ENCODE measurements around the gene SLC11A2. TPM values are rescaled to one million over a fixed set of nuclear protein-coding genes. Genes with fewer than 3 reads are reported as not detected.

SLC11A2 gene
- total RNA-seq, 2 donors from 2014 or later = 61.6 to 82.3 TPM

DNA sequence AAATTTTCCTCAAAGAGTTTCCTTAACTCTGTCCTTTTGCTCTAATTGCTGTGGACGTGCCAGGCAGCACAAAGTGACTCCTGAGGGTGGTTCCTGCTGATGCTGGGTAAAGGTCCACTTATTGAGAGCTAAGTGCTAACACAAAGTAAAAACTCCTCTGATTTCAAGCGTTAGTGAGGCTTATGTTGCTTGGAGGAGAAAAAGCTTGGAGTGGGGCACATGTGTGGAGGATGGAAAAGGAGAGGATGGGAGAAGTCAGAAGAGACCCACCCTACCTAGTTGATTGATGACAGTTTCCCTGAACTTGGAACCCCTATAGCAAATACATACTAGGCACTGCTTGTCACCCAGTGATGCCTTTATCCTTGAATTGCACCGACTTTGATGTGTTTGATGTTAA, 10.1 kb upstream of the SLC11A2 start:
- Histone ChIP-seq H3K9me3 (no peaks in the 10 kb centered on the region), H3K4me3 (no peak overlapping the region), H3K27ac (no peak overlapping the region), H3K4me1 (ENCODE audit: control insufficient read depth in 1 of 2, low read depth in 2 of 2) (no peaks in the 10 kb centered on the region), H3K36me3 (no peaks in the 10 kb centered on the region), H3K27me3 (replicated peaks; ENCODE audit: insufficient read depth) (no peaks in the 10 kb centered on the region)
- no peak for DNase-seq (ENCODE audit: low spot score)
- ATAC-seq (ENCODE audit: insufficient number of reproducible peaks, low FRiP score, low read depth) = no peak
- TF ChIP-seq, protein P1, sequence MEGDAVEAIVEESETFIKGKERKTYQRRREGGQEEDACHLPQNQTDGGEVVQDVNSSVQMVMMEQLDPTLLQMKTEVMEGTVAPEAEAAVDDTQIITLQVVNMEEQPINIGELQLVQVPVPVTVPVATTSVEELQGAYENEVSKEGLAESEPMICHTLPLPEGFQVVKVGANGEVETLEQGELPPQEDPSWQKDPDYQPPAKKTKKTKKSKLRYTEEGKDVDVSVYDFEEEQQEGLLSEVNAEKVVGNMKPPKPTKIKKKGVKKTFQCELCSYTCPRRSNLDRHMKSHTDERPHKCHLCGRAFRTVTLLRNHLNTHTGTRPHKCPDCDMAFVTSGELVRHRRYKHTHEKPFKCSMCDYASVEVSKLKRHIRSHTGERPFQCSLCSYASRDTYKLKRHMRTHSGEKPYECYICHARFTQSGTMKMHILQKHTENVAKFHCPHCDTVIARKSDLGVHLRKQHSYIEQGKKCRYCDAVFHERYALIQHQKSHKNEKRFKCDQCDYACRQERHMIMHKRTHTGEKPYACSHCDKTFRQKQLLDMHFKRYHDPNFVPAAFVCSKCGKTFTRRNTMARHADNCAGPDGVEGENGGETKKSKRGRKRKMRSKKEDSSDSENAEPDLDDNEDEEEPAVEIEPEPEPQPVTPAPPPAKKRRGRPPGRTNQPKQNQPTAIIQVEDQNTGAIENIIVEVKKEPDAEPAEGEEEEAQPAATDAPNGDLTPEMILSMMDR (IDR thresholded peaks at IDR 0.05) = no peak

DNA sequence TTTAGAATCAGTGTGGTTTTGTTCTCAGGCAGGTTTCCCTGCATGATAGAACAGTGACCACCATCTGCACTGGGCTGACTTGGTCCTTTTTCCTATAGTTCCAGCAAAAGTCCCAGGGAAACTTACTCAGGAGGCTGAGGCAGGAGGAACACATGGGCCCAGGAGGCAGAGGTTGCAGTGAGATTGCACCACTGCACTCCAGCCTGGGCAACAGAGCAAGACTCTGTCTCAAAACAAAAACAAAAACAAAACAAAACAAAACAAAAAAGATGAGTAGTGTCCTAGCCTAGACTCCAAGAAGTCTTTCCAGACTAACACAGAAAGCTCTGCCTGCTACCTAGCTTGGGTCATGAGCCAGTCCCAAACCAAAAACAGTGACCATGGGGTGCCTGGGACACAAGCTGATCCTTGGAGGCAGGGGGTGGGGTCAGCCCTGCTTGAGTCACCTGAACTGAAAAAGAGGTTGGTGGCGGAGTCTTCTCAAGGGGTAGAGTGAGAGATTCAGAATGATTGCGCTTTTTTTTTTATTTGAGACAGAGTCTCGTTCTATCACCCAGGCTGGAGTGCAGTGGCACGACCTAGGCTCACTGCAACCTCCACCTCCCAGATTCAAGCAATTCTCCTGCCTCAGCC, 7.4 kb upstream of the SLC11A2 start:
- H3K27me3 ChIP-seq (replicated peaks; ENCODE audit: insufficient read depth) = no peaks in the 10 kb centered on the region
- no peak overlapping the region for H3K27ac ChIP-seq
- no peak for ATAC-seq (ENCODE audit: insufficient number of reproducible peaks, low FRiP score, low read depth)
- no peaks in the 10 kb centered on the region for H3K4me1 ChIP-seq (ENCODE audit: control insufficient read depth in 1 of 2, low read depth in 2 of 2)
- no peak overlapping the region for H3K4me3 ChIP-seq
- no peaks in the 10 kb centered on the region for H3K36me3 ChIP-seq
- no peaks in the 10 kb centered on the region for H3K9me3 ChIP-seq
- TF ChIP-seq, protein P1 (IDR thresholded peaks at IDR 0.05) = no peak
- DNase-seq (ENCODE audit: low spot score) = no peak

DNA sequence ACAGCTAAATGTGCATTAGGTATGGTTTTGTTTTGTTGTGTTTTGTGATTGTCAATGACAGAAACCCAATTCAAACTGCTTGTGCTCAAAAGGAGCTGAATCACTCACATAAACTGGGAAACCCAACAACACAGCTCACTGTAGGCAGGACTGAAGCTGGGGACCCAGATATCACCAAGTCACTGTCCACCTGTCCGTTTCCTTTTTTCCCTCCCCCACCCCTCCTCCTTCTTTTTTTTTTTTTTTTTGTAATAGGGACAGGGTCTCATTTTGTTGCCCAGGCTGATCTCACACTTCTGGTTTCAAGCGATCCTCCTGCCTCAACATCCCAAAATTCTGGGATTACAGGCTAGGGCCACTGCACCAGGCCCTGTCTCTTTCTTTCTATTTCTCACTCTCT, 6.9 kb upstream of the SLC11A2 start:
- TF ChIP-seq, protein P1 (IDR thresholded peaks at IDR 0.05) = no peak
- ATAC-seq (ENCODE audit: insufficient number of reproducible peaks, low FRiP score, low read depth) (no peak), DNase-seq (ENCODE audit: low spot score) (no peak)
- no peaks in the 10 kb centered on the region for H3K27me3 ChIP-seq (replicated peaks; ENCODE audit: insufficient read depth)
- H3K9me3 ChIP-seq = no peaks in the 10 kb centered on the region
- H3K36me3 ChIP-seq = no peaks in the 10 kb centered on the region
- no peak overlapping the region for H3K4me3 ChIP-seq
- no peaks in the 10 kb centered on the region for H3K4me1 ChIP-seq (ENCODE audit: control insufficient read depth in 1 of 2, low read depth in 2 of 2)
- H3K27ac ChIP-seq = no peak overlapping the region

DNA sequence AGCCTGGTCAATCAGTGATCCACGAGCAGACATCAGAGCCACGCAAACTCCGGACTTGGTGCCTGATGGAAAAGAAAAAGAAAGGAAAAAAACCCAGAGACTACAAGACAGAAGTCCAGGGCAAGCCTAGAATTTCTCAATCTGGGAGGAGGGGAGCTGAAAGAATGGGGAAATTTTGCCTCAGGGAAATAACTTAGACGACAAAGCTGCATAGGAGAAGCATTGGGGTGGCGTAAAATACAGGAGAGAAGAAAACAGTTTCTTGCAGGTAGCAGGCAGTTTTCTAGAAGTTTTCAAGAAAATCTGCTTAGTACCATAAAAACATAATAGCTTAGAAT, 2.6 kb upstream of the SLC11A2 start:
- Histone ChIP-seq H3K27me3 (replicated peaks; ENCODE audit: insufficient read depth) (no peaks in the 10 kb centered on the region), H3K36me3 (no peaks in the 10 kb centered on the region), H3K9me3 (no peaks in the 10 kb centered on the region), H3K4me1 (ENCODE audit: control insufficient read depth in 1 of 2, low read depth in 2 of 2) (peaks cover 5% of the 10 kb centered on the region in 2 donors), H3K27ac (no peak overlapping the region), H3K4me3 (no peak overlapping the region)
- ATAC-seq (ENCODE audit: insufficient number of reproducible peaks, low FRiP score, low read depth) = no peak
- TF ChIP-seq, protein P1 (IDR thresholded peaks at IDR 0.05) = no peak
- no peak for DNase-seq (ENCODE audit: low spot score)

DNA sequence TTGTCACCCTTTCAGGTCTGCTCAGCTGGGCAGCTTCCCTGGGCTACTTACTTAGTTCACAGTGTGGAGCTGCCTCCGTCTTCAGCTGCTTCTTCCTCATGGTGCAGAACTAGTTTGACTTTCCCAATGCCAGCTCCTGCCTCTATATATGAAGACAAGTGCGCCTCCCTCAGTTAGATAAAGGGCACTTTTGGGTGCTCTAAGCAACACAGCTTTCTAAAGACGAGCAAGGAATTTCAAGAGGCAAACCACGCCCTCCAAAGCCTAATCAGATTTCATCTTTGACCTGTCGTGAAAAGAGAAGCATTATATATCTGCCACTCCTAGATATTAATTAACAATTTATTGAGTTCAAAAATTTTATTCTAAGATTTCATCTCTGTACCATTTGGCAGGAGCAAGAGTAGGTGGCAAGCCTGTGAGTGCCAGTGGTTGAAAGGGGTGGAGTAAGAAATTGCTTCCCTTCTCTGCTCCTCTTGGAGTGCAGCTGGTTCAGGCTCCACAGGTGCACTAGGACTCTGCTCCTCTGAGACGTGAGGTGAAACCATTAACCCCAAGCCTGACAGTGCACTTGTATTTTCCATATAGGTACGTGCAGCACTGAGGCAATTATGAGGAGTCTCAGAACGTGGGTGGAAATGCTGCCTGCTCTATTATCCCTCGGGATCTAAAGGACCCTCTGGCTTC, 2.1 kb upstream of the SLC11A2 start:
- TF ChIP-seq, protein P1 (IDR thresholded peaks at IDR 0.05) = no peak
- Histone ChIP-seq H3K27me3 (replicated peaks; ENCODE audit: insufficient read depth) (no peaks in the 10 kb centered on the region), H3K4me1 (ENCODE audit: control insufficient read depth in 1 of 2, low read depth in 2 of 2) (peaks cover 10 to 11% of the 10 kb centered on the region in 2 donors), H3K36me3 (no peaks in the 10 kb centered on the region), H3K4me3 (no peak overlapping the region), H3K27ac (no peak overlapping the region), H3K9me3 (no peaks in the 10 kb centered on the region)
- DNase-seq (ENCODE audit: low spot score) (no peak), ATAC-seq (ENCODE audit: insufficient number of reproducible peaks, low FRiP score, low read depth) (no peak)

Measured in thoracic aorta (tissue), 2 donors.